Keratinocyte (primary cell): Measurements from ENCODE around the gene SLC12A5. TPM values are rescaled to one million over a fixed set of nuclear protein-coding genes. Genes with fewer than 3 reads are reported as not detected.

Experiments used
- DNase-seq: peaks from one replicate; pipeline ENCODE4 v3.0.0-alpha.2; 2011; ENCODE audit warnings: low read depth, missing footprints, low spot score
- FAIRE-seq: peaks from 2 replicates; lab custom pipeline; 2011; peaks lifted over from hg19 to GRCh38; lab: Jason Lieb, UNC
- H2AFZ ChIP-seq: 2 replicates; pipeline ENCODE4 v1.6.0; 2012; ENCODE audit warnings: low read length, control low read depth, inconsistent platforms; ENCODE audit not compliant: control insufficient read depth
- H3K27ac ChIP-seq: 2 replicates; pipeline ENCODE4 v1.5.1; 2011; ENCODE audit warnings: low read length; ENCODE audit not compliant: control insufficient read depth, insufficient read depth
- H3K27me3 ChIP-seq: 3 replicates; pipeline ENCODE4 v1.6.0; 2011; ENCODE audit warnings: low read length; ENCODE audit not compliant: control insufficient read depth, insufficient read depth; ENCODE audit errors: extremely low read depth
- H3K36me3 ChIP-seq, 2 experiments: 2 replicates in 1 of 2; 3 replicates in 1 of 2; pipeline ENCODE4 v1.5.1; 2011; ENCODE audit warnings: low read length in 2 of 2, mild to moderate bottlenecking in 1 of 2; ENCODE audit not compliant: control insufficient read depth in 2 of 2, insufficient read depth in 2 of 2; ENCODE audit errors: extremely low read depth in 1 of 2
- H3K4me1 ChIP-seq: 3 replicates; pipeline ENCODE4 v1.5.1; 2011; ENCODE audit warnings: low read length; ENCODE audit not compliant: control insufficient read depth, insufficient read depth; ENCODE audit errors: extremely low read depth
- H3K4me2 ChIP-seq: 3 replicates; pipeline ENCODE4 v1.6.0; 2011; ENCODE audit warnings: low read depth, low read length; ENCODE audit not compliant: control insufficient read depth, insufficient read depth; ENCODE audit errors: extremely low read depth
- H3K4me3 ChIP-seq, 3 experiments: fragments of 200-600 bp in 1 of 3; sonication (generic) in 1 of 3; 2 replicates in 2 of 3; 3 replicates in 1 of 3; pipeline ENCODE4 v1.5.1; 2011 to 2016; ENCODE audit warnings: low read length in 3 of 3, mild to moderate bottlenecking in 3 of 3, control low read depth in 2 of 3, inconsistent platforms in 1 of 3, low read depth in 1 of 3, mixed read lengths in 1 of 3, mixed run types in 1 of 3, moderate library complexity in 1 of 3; ENCODE audit not compliant: control insufficient read depth in 2 of 3, insufficient read depth in 2 of 3; ENCODE audit errors: extremely low read depth in 1 of 3
- H3K79me2 ChIP-seq: 2 replicates; pipeline ENCODE4 v1.6.0; 2012; ENCODE audit warnings: low read length; ENCODE audit not compliant: control insufficient read depth, insufficient read depth
- H3K9ac ChIP-seq: 3 replicates; pipeline ENCODE4 v1.6.0; 2011; ENCODE audit warnings: low read length; ENCODE audit not compliant: control insufficient read depth, insufficient read depth; ENCODE audit errors: extremely low read depth
- H3K9me1 ChIP-seq: 3 replicates; pipeline ENCODE4 v1.6.0; 2011; ENCODE audit warnings: low read length; ENCODE audit not compliant: control insufficient read depth, insufficient read depth; ENCODE audit errors: extremely low read depth
- H3K9me3 ChIP-seq: 2 replicates; pipeline ENCODE4 v1.5.1; 2012; ENCODE audit warnings: low read depth, low read length; ENCODE audit not compliant: control insufficient read depth
- H4K20me1 ChIP-seq: 3 replicates; pipeline ENCODE4 v1.6.0; 2011; ENCODE audit warnings: low read length; ENCODE audit not compliant: control insufficient read depth, insufficient read depth; ENCODE audit errors: extremely low read depth
- EZH2 ChIP-seq: IDR thresholded peaks from one replicate; pipeline ENCODE4 v1.6.1; 2012; ENCODE audit warnings: inconsistent platforms, mild to moderate bottlenecking, low read length, moderate library complexity
- dilution Hi-C: fragments of 300-500 bp; cut with MboI; formaldehyde crosslinking; loops from one replicate; pipeline ENCODE4 v1.7.0; 2020; ENCODE audit warnings: low sequenced_read_pairs; ENCODE audit not compliant: extremely low pct_ligation_motif_present
- polyA plus RNA-seq, 5 experiments: library from polyadenylated mRNA; depleted of rRNA in 3 of 5; stranded (reverse) in 3 of 5; stranded (forward) in 1 of 5; unstranded in 1 of 5; fragments of >200 nt; gene quantifications; 1 replicate in 1 of 5; 2 replicates in 3 of 5; 3 replicates in 1 of 5; pipeline versions ENCODE4 v1.2.1 to v1.2.3, GENCODE V29; 2011 to 2012; ENCODE audit warnings: missing spikeins in 2 of 5, low read depth in 1 of 5, low replicate concordance in 1 of 5
- TF ChIP-seq, protein P1 (sequence below), 3 experiments: IDR thresholded peaks in 1 of 3; conservative IDR thresholded peaks in 1 of 3; optimal IDR thresholded peaks in 1 of 3; 2 replicates in 2 of 3; 3 replicates in 1 of 3; pipeline versions ENCODE3 to v1.5.1; 2011; ENCODE audit warnings: low read length in 3 of 3, mild to moderate bottlenecking in 3 of 3, moderate library complexity in 2 of 3, control low read depth in 1 of 3, inconsistent platforms in 1 of 3; ENCODE audit not compliant: insufficient read depth in 2 of 3; ENCODE audit errors: extremely low read depth in 1 of 3

SLC12A5 gene
- polyA plus RNA-seq, 1 donor (not counting 4 experiments of a cell fraction or from before 2014, with no cell fraction given), result not detected

DNA sequence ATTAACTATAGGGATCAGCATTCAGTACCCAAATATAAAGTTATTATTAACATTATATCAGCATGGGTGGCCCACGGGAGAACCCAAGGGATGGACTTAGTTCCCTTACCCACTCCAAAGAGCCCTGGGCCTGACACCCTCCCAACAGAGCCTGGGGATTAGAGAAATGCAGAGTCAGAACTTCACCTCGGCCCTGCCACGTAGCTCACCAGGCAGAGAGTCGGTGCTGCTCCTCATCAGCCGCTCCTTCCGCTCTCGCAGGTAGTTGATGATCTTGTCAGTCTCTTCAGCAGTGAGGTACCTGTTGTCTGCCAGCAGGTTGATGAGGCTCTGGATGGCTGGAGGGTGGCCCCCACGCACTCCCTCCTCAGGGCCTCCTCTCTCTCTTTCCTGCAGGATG, 34.1 kb downstream of the SLC12A5 start:
- Histone ChIP-seq H4K20me1 (peaks cover 3% of the 10 kb centered on the region), H3K9ac (no peak overlapping the region), H3K4me3 (no peak overlapping the region), H3K9me3 (no peaks in the 10 kb centered on the region), H3K4me2 (no peak overlapping the region), H2AFZ (no peak overlapping the region), H3K36me3 (peaks cover 34 to 50% of the 10 kb centered on the region in 2 experiments), H3K4me1 (no peaks in the 10 kb centered on the region), H3K9me1 (peaks cover 2% of the 10 kb centered on the region), H3K27ac (no peak overlapping the region), H3K27me3 (peaks cover 3% of the 10 kb centered on the region), H3K79me2 (no peaks in the 10 kb centered on the region)
- dilution Hi-C loops, result no loop called here
- DNase-seq (no peak), FAIRE-seq (no peak)
- TF ChIP-seq, protein P1, sequence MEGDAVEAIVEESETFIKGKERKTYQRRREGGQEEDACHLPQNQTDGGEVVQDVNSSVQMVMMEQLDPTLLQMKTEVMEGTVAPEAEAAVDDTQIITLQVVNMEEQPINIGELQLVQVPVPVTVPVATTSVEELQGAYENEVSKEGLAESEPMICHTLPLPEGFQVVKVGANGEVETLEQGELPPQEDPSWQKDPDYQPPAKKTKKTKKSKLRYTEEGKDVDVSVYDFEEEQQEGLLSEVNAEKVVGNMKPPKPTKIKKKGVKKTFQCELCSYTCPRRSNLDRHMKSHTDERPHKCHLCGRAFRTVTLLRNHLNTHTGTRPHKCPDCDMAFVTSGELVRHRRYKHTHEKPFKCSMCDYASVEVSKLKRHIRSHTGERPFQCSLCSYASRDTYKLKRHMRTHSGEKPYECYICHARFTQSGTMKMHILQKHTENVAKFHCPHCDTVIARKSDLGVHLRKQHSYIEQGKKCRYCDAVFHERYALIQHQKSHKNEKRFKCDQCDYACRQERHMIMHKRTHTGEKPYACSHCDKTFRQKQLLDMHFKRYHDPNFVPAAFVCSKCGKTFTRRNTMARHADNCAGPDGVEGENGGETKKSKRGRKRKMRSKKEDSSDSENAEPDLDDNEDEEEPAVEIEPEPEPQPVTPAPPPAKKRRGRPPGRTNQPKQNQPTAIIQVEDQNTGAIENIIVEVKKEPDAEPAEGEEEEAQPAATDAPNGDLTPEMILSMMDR (optimal IDR thresholded peaks at IDR 0.05 in 1 of 3, IDR thresholded peaks at IDR 0.05 in 1 of 3, conservative IDR thresholded peaks at IDR 0.05 in 1 of 3; ENCODE audit: extremely low read depth in 1 of 3, insufficient read depth in 2 of 3, low read length in 3 of 3), result no peak
- no peak for TF ChIP-seq EZH2

DNA sequence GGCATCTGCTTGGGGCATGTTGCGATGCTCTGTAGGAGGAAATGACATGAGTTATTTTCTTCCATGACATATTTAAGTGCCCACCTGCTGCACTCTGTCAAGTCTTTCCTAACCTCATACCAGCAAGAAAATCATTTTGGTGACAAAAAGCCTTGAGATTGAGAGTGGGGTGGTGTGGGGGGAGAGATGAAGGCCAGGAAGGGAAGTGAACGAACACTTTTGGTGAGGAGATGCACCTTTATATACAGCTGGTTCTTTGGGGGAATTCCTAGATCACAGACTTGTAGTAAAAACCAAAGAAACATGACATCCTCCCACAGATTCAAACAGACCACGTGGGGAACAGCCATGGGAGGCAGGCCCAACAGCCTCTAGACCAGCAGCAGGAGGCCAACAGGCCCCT, 34.6 kb downstream of the SLC12A5 start:
- TF ChIP-seq, protein P1 (optimal IDR thresholded peaks at IDR 0.05 in 1 of 3, IDR thresholded peaks at IDR 0.05 in 1 of 3, conservative IDR thresholded peaks at IDR 0.05 in 1 of 3; ENCODE audit: extremely low read depth in 1 of 3, insufficient read depth in 2 of 3, low read length in 3 of 3), result no peak
- TF ChIP-seq EZH2, result no peak
- Histone ChIP-seq H3K27me3 (no peaks in the 10 kb centered on the region), H3K79me2 (no peaks in the 10 kb centered on the region), H3K4me1 (no peaks in the 10 kb centered on the region), H2AFZ (no peak overlapping the region), H3K4me2 (no peak overlapping the region), H3K9me3 (no peaks in the 10 kb centered on the region), H3K36me3 (peaks cover 36 to 54% of the 10 kb centered on the region in 2 experiments), H3K9me1 (peaks cover 2% of the 10 kb centered on the region), H4K20me1 (peaks cover 3% of the 10 kb centered on the region), H3K4me3 (no peak overlapping the region), H3K9ac (no peak overlapping the region), H3K27ac (no peak overlapping the region)
- FAIRE-seq (no peak), DNase-seq (no peak)
- dilution Hi-C loops, result no loop called here
